H9 (cell line): ENCODE measurements around the gene TMEM164. TPM values are rescaled to one million over a fixed set of nuclear protein-coding genes. Genes with fewer than 3 reads are reported as not detected.
A peak's percentile ranks its signal among the peaks of the same experiment; 100 is the strongest.

Experiments used
- DNase-seq: peaks from one replicate; pipeline ENCODE4 v3.0.0-alpha.2; 2017
- H2AFZ ChIP-seq: one replicate; pipeline ENCODE4 v1.6.1; 2013; ENCODE audit warnings: mild to moderate bottlenecking, low read length, control low read depth, moderate library complexity
- H2AK5ac ChIP-seq: 2 replicates; pipeline ENCODE4 v1.6.1; 2013; ENCODE audit warnings: low read length, control low read depth, mixed read lengths; ENCODE audit not compliant: insufficient read length
- H2BK120ac ChIP-seq: one replicate; pipeline ENCODE4 v1.6.1; 2013; ENCODE audit warnings: low read depth, mild to moderate bottlenecking, low read length, control low read depth, inconsistent platforms; ENCODE audit not compliant: poor library complexity, severe bottlenecking
- H2BK12ac ChIP-seq: 2 replicates; pipeline ENCODE4 v1.6.1; 2013; ENCODE audit warnings: low read length, control low read depth, mixed read lengths, low read depth; ENCODE audit not compliant: insufficient read length
- H2BK15ac ChIP-seq: 2 replicates; pipeline ENCODE4 v1.6.1; 2013; ENCODE audit warnings: low read depth, low read length, control low read depth
- H2BK20ac ChIP-seq: one replicate; pipeline ENCODE4 v1.6.1; 2013; ENCODE audit warnings: low read depth, mild to moderate bottlenecking, low read length, control low read depth, inconsistent platforms; ENCODE audit not compliant: poor library complexity, severe bottlenecking
- H2BK5ac ChIP-seq: 2 replicates; pipeline ENCODE4 v1.6.1; 2013; ENCODE audit warnings: low read length, control low read depth, mixed read lengths; ENCODE audit not compliant: insufficient read length
- H3K14ac ChIP-seq: 2 replicates; pipeline ENCODE4 v1.6.1; 2013; ENCODE audit warnings: low read length, control low read depth; ENCODE audit not compliant: insufficient read depth
- H3K18ac ChIP-seq: 2 replicates; pipeline ENCODE4 v1.6.1; 2013; ENCODE audit warnings: low read depth, mild to moderate bottlenecking, mixed read lengths, low read length, control low read depth; ENCODE audit not compliant: insufficient read length
- H3K23ac ChIP-seq: 2 replicates; pipeline ENCODE4 v1.6.1; 2013; ENCODE audit warnings: low read length, control low read depth, mixed read lengths, low read depth; ENCODE audit not compliant: insufficient read length
- H3K23me2 ChIP-seq: 2 replicates; pipeline ENCODE4 v1.6.1; 2013; ENCODE audit warnings: low read depth, mild to moderate bottlenecking, mixed read lengths, low read length, control low read depth; ENCODE audit not compliant: insufficient read length, poor library complexity, severe bottlenecking
- H3K27ac ChIP-seq: 2 replicates; pipeline ENCODE4 v1.5.1; 2013; ENCODE audit warnings: low read length, control low read depth, mixed read lengths, low read depth; ENCODE audit not compliant: insufficient read length
- H3K27me3 ChIP-seq: 2 replicates; pipeline ENCODE4 v1.6.1; 2013; ENCODE audit warnings: low read length, control low read depth, inconsistent platforms; ENCODE audit not compliant: insufficient read depth
- H3K4ac ChIP-seq: 2 replicates; pipeline ENCODE4 v1.6.1; 2013; ENCODE audit warnings: low read depth, mild to moderate bottlenecking, control low read depth, inconsistent platforms, low read length, moderate library complexity
- H3K4me1 ChIP-seq: 2 replicates; pipeline ENCODE4 v1.6.1; 2013; ENCODE audit warnings: low read length, control low read depth, inconsistent platforms; ENCODE audit not compliant: insufficient read depth
- H3K4me2 ChIP-seq: 2 replicates; pipeline ENCODE4 v1.6.1; 2013; ENCODE audit warnings: low read length, control low read depth, mixed read lengths; ENCODE audit not compliant: insufficient read length, insufficient read depth
- H3K56ac ChIP-seq: 2 replicates; pipeline ENCODE4 v1.6.1; 2013; ENCODE audit warnings: low read depth, mild to moderate bottlenecking, mixed read lengths, low read length, control low read depth; ENCODE audit not compliant: insufficient read length
- H3K79me1 ChIP-seq: 2 replicates; pipeline ENCODE4 v1.6.1; 2013; ENCODE audit warnings: low read depth, mild to moderate bottlenecking, moderate library complexity, low read length, control low read depth, inconsistent platforms; ENCODE audit not compliant: insufficient read depth, poor library complexity, severe bottlenecking
- H3K79me2 ChIP-seq: 2 replicates; pipeline ENCODE4 v1.6.1; 2013; ENCODE audit warnings: low read length, control low read depth, inconsistent platforms; ENCODE audit not compliant: insufficient read depth
- H3K9ac ChIP-seq: 2 replicates; pipeline ENCODE4 v1.6.1; 2013; ENCODE audit warnings: low read length, control low read depth, mixed read lengths; ENCODE audit not compliant: insufficient read length; ENCODE audit errors: extremely low read depth
- H3K9me3 ChIP-seq: one replicate; pipeline ENCODE4 v1.6.1; 2013; ENCODE audit warnings: low read depth, low read length, inconsistent platforms; ENCODE audit not compliant: control insufficient read depth
- H3T11ph ChIP-seq: one replicate; pipeline ENCODE4 v1.6.1; 2013; ENCODE audit warnings: mild to moderate bottlenecking, low read length, control low read depth, inconsistent platforms
- H4K20me1 ChIP-seq: one replicate; pipeline ENCODE4 v1.6.1; 2013; ENCODE audit not compliant: control insufficient read depth, insufficient read length, insufficient read depth
- H4K5ac ChIP-seq: 2 replicates; pipeline ENCODE4 v1.6.1; 2013; ENCODE audit warnings: low read depth, mild to moderate bottlenecking, mixed read lengths, low read length, control low read depth; ENCODE audit not compliant: insufficient read length
- H4K8ac ChIP-seq: replicated peaks from 2 replicates; pipeline ENCODE4 v1.6.1; 2013; ENCODE audit warnings: low read length, control low read depth, mixed read lengths, low read depth; ENCODE audit not compliant: insufficient read length
- H4K91ac ChIP-seq: 2 replicates; pipeline ENCODE4 v1.6.1; 2013; ENCODE audit warnings: low read depth, mild to moderate bottlenecking, moderate library complexity, mixed read lengths, low read length, control low read depth; ENCODE audit not compliant: insufficient read length
- H3K27ac Mint-ChIP-seq, 3 experiments: 2 replicates in 2 of 3; 3 replicates in 1 of 3; pipeline ENCODE4 v1.8.0; 2020 to 2021; ENCODE audit warnings: mixed read lengths in 3 of 3, mild to moderate bottlenecking in 1 of 3, moderate library complexity in 1 of 3
- H3K27me3 Mint-ChIP-seq: 2 replicates; pipeline ENCODE4 v1.8.0; 2021; ENCODE audit warnings: low read depth, mild to moderate bottlenecking, moderate library complexity, mixed read lengths
- H3K36me3 Mint-ChIP-seq, 3 experiments: 2 replicates in 2 of 3; 3 replicates in 1 of 3; pipeline ENCODE4 v1.8.0; 2020 to 2021; ENCODE audit warnings: low read depth in 3 of 3, mixed read lengths in 3 of 3; ENCODE audit not compliant: insufficient read depth in 1 of 3
- H3K4me1 Mint-ChIP-seq, 2 experiments: 2 replicates each; pipeline ENCODE4 v1.8.0; 2020; ENCODE audit warnings: mixed read lengths in 2 of 2
- H3K4me3 Mint-ChIP-seq, 2 experiments: 2 replicates in 1 of 2; 3 replicates in 1 of 2; pipeline ENCODE4 v1.8.0; 2020 to 2021; ENCODE audit warnings: mild to moderate bottlenecking in 2 of 2, mixed read lengths in 2 of 2, moderate library complexity in 1 of 2
- H3K9me3 Mint-ChIP-seq, 2 experiments: 2 replicates in 1 of 2; 3 replicates in 1 of 2; pipeline ENCODE4 v1.8.0; 2020; ENCODE audit warnings: mild to moderate bottlenecking in 2 of 2, mixed read lengths in 2 of 2, moderate library complexity in 1 of 2
- CTCF ChIP-seq: fragments of 200-600 bp; sonication (generic); conservative IDR thresholded peaks from 3 replicates; pipeline ENCODE4 v1.8.0; 2021; ENCODE audit warnings: antibody characterized with exemption, mild to moderate bottlenecking
- WGBS: extraction: QIAGEN DNeasy Blood & Tissue Kit; methylation state at CpG from one replicate; pipeline ENCODE4 v1.1.7; 2013; ENCODE audit warnings: missing lambda C conversion rate, low lambda C conversion rate, mixed read lengths; ENCODE audit not compliant: insufficient read length; ENCODE audit errors: extremely low coverage; 5-methylcytosine and 5-hydroxymethylcytosine counted together
- total RNA-seq: library from RNA; stranded (reverse); gene quantifications from 2 replicates; pipeline ENCODE4 v1.2.1, GENCODE V29; 2021

TMEM164 gene
- total RNA-seq, 1 experiment from 2014 or later = 30.4 TPM

GRCh38 chrX:110051559-110051958 lies 48.6 kb downstream of the TMEM164 start:
- H4K8ac ChIP-seq = no peak overlapping the region
- peaks cover 38 to 48% of the 10 kb centered on the region in 2 experiments for H3K4me1 Mint-ChIP-seq
- H3K79me2 ChIP-seq = no peaks in the 10 kb centered on the region
- no peak overlapping the region for H3K4me3 Mint-ChIP-seq
- peaks cover 2 to 14% (median 8%) of the 10 kb centered on the region in 3 experiments; a peak in 4 of 7 replicates for H3K36me3 Mint-ChIP-seq
- no peaks in the 10 kb centered on the region for H3K79me1 ChIP-seq
- H3K9me3 Mint-ChIP-seq = no peaks in the 10 kb centered on the region
- H2BK15ac ChIP-seq = no peak overlapping the region
- H3K4me2 ChIP-seq = no peak overlapping the region
- no peaks in the 10 kb centered on the region for H4K20me1 ChIP-seq
- no peaks in the 10 kb centered on the region for H3K9me3 ChIP-seq
- H2AFZ ChIP-seq = no peak overlapping the region
- H2BK5ac ChIP-seq = no peak overlapping the region
- no peak overlapping the region for H2AK5ac ChIP-seq
- no peak overlapping the region for H3K14ac ChIP-seq
- no peak overlapping the region for H3K4ac ChIP-seq
- WGBS = no CpG with 5 or more reads among the region's 2 CpGs
- H2BK12ac ChIP-seq = no peak overlapping the region
- TF ChIP-seq CTCF = no peak
- no peak overlapping the region for H4K91ac ChIP-seq
- no peaks in the 10 kb centered on the region for H3K27me3 Mint-ChIP-seq
- no peaks in the 10 kb centered on the region for H3K23me2 ChIP-seq
- no peak for DNase-seq
- H3K27ac Mint-ChIP-seq = peak overlapping the region in 1 of 3 experiments; percentile 78; a peak in 1 of 7 replicates
- no peak overlapping the region for H3T11ph ChIP-seq
- H3K27me3 ChIP-seq = no peaks in the 10 kb centered on the region
- no peak overlapping the region for H4K5ac ChIP-seq
- H2BK120ac ChIP-seq = no peak overlapping the region
- H3K23ac ChIP-seq = no peak overlapping the region
- H3K18ac ChIP-seq = no peak overlapping the region
- H3K4me1 ChIP-seq = no peaks in the 10 kb centered on the region; the same call in 1 of the 2 replicates
- no peak overlapping the region for H3K27ac ChIP-seq
- H3K9ac ChIP-seq = no peak overlapping the region
- H2BK20ac ChIP-seq = no peak overlapping the region
- no peak overlapping the region for H3K56ac ChIP-seq
